Mucosa of stomach (tissue), 1 donor: ENCODE measurements around the gene CACNB4.
"Not testable (repeated sequence)": the region's sequence is repeated elsewhere in the genome, so short reads cannot be mapped to it uniquely, and the experiment has no call there.

ENCODE experiments used
- H3K27me3 ChIP-seq: one replicate; pipeline ENCODE4 v1.7.0; 2013; ENCODE audit warnings: mild to moderate bottlenecking, low read length; ENCODE audit not compliant: control insufficient read depth, insufficient read depth
- H3K36me3 ChIP-seq: one replicate; pipeline ENCODE4 v1.7.0; 2013; ENCODE audit warnings: low read length; ENCODE audit not compliant: control insufficient read depth, insufficient read depth
- H3K4me1 ChIP-seq: one replicate; pipeline ENCODE4 v1.7.0; 2013; ENCODE audit warnings: mild to moderate bottlenecking, low read length; ENCODE audit not compliant: control insufficient read depth, insufficient read depth
- H3K4me3 ChIP-seq: one replicate; pipeline ENCODE4 v1.7.0; 2013; ENCODE audit warnings: low read length
- H3K9ac ChIP-seq: one replicate; pipeline ENCODE4 v1.7.0; 2013; ENCODE audit warnings: mild to moderate bottlenecking, low read length, moderate library complexity
- H3K9me3 ChIP-seq: one replicate; pipeline ENCODE4 v1.7.0; 2013; ENCODE audit warnings: mild to moderate bottlenecking, low read length, moderate library complexity; ENCODE audit not compliant: control insufficient read depth
- donor health status: Pancreatic carcinoma.

Gene CACNB4

GRCh38 chr2:152100961-152101360 lies 2.1 kb upstream of the CACNB4 start:
- Histone ChIP-seq H3K9me3 (no peaks in the 10 kb centered on the region), H3K9ac (no peak overlapping the region), H3K4me3 (no peak overlapping the region), H3K36me3 (no peaks in the 10 kb centered on the region), H3K4me1 (peaks cover 6% of the 10 kb centered on the region), H3K27me3 (peaks cover 44% of the 10 kb centered on the region)

DNA sequence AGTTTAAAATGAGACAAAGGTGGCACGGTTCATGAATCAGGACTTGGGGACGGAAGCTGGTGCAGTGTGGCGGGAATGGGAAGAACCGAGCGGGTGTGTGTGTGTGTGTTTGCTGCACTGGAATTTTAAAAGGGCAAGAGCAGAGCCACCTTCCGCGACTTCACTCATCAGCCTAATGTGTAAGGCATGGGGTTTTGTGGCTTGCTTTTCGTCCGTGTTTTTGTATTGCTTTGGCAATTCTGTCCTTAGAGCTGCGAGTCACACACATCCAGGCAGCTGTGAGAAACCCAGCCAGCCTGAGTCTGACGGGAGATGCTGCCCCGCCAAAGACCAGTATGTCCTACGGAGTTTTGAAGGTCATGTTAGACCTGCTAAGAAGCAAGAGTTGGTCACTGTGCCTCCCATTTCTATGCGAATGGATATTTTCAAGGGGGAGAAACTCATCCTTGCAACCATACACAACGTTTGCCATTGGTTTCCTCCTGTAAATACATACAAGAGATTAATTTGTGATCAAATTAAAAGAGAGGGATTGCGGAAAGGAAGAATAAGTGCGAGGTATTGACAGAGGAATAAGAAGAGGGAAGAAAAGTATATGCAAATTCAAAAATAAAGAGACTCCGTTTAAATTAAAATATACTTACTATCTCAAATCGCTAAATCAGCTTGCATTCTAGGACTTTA lies 665 bp upstream of the CACNB4 start:
- Histone ChIP-seq H3K36me3 (no peaks in the 10 kb centered on the region), H3K4me1 (peaks cover 6% of the 10 kb centered on the region), H3K4me3 (peak overlapping the region; percentile 26), H3K27me3 (peaks cover 44% of the 10 kb centered on the region), H3K9ac (peak overlapping the region; percentile 36), H3K9me3 (no peaks in the 10 kb centered on the region)

DNA sequence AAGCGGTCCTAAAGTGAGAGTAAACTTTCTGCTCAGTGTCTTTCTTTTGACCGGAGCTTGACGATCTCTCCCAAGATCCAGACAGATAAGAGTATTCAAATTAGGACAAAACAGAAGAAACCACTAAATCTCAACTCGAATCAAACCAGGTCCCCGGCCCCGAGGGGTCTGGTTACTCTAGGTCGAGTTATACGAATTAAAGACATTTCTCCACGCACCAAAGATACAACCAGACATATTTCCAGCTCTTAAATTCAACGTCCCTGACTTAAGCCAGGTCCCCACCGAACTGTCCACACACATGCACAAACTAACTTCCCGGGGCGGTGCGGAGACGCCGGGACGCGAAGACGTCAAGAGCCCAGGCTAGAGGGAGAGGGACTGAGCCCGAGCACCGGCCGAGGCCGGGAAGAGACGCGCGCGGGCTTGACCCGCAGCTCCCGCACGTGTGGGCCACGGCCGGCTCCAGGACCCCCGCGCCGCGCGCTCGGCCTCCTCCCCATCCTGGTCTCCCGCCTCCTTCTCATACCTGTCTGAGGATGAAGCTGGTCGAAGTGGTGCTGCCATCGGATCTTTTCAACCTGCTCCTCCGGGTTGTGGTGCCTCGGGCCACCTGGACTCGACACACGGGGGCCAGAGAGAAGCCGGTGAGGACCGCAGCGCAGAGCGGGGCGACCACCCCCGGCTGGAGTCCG lies 896 bp downstream of the CACNB4 start:
- Histone ChIP-seq H3K4me3 (peak overlapping the region; percentile 48), H3K36me3 (no peaks in the 10 kb centered on the region), H3K9ac (peak overlapping the region; percentile 28), H3K4me1 (peaks cover 6% of the 10 kb centered on the region), H3K27me3 (peaks cover 44% of the 10 kb centered on the region), H3K9me3 (no peaks in the 10 kb centered on the region)

DNA sequence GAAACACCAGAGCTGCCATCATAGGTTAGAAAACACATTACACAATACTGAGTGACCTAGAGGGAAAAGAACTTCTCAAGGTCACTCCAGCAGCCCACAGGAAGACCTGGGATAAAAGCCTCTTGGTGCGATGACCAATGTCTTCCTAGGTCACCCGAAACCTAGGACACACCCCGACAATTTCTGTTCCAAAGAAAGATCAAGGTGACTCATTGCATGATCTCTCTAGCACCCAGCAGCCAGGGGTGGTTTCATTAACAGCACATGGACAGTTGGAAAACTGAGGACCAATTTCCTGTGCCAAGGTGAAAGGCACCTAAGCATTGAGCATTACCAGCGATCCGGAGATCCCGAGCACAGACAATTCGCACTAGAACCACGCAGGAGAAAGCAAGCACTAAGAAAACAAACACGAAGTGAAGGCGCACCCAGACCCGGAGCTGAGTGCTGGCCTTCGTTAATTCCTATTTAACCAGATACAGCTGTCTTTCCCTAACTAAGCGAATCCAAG lies 1.5 kb downstream of the CACNB4 start:
- peak overlapping the region; percentile 48 for H3K4me3 ChIP-seq
- no peaks in the 10 kb centered on the region for H3K36me3 ChIP-seq
- H3K27me3 ChIP-seq, result peaks cover 44% of the 10 kb centered on the region
- no peak overlapping the region for H3K9ac ChIP-seq
- H3K4me1 ChIP-seq, result peaks cover 6% of the 10 kb centered on the region
- H3K9me3 ChIP-seq, result no peaks in the 10 kb centered on the region

DNA sequence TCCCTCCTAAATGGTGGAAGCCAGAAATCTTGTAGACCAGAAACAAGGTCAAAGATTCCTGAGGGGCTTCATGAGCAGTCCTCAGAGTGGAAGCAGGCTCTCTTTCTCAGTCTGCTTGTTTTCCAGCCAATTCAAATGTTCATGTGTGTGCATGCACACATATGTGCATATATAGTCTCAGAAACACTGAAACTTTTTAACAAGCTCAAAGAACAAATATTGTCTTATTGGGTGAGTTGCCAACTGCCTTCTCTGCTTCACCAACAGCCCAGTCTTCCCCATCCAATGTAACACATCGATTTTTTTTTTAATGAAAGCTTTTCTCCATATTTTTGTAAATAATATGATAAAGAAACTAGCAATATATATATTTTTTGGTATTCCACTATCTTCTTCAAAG lies 3.7 kb downstream of the CACNB4 start:
- H3K27me3 ChIP-seq, result peaks cover 30% of the 10 kb centered on the region
- no peak overlapping the region for H3K9ac ChIP-seq
- H3K36me3 ChIP-seq, result no peaks in the 10 kb centered on the region
- no peak overlapping the region for H3K4me3 ChIP-seq
- H3K9me3 ChIP-seq, result no peaks in the 10 kb centered on the region
- peaks cover 6% of the 10 kb centered on the region for H3K4me1 ChIP-seq

GRCh38 chr2:152094014-152094413 lies 4.8 kb downstream of the CACNB4 start:
- Histone ChIP-seq H3K9ac (no peak overlapping the region), H3K27me3 (peaks cover 19% of the 10 kb centered on the region), H3K4me3 (no peak overlapping the region), H3K4me1 (peaks cover under 1% of the 10 kb centered on the region), H3K36me3 (no peaks in the 10 kb centered on the region), H3K9me3 (no peaks in the 10 kb centered on the region)

DNA sequence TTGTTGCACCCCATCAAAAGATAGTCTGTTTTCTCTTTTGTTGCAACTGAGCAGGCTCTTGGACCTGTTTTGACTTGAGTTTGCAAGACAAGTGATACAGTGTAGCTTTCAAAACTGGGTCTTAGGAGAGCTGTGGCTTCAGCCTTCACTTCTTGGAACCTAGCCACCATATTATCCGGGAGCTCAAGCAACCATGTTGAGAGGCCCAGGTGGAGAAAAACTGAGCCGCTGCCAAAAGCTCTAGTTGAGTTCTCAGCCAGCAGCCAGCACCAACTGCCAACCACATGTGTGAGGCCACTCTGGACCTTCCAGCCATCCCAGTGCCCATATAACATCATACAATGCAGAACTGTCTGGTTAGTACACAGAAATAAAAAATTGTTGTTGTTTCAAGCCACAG lies 5.4 kb downstream of the CACNB4 start:
- Histone ChIP-seq H3K27me3 (peaks cover 14% of the 10 kb centered on the region), H3K9ac (no peak overlapping the region), H3K36me3 (no peaks in the 10 kb centered on the region), H3K4me3 (no peak overlapping the region), H3K4me1 (no peaks in the 10 kb centered on the region), H3K9me3 (no peaks in the 10 kb centered on the region)

- Histone ChIP-seq H3K4me1 (no peaks in the 10 kb centered on the region), H3K9ac (no peak overlapping the region), H3K36me3 (no peaks in the 10 kb centered on the region), H3K27me3 (peaks cover 2% of the 10 kb centered on the region), H3K9me3 (no peaks in the 10 kb centered on the region), H3K4me3 (no peak overlapping the region)
Observed at GRCh38 chr2:152092095-152092494, 6.7 kb downstream of the CACNB4 start.

- not testable (repeated sequence) for H3K36me3 ChIP-seq, H3K27me3 ChIP-seq, H3K4me1 ChIP-seq, H3K4me3 ChIP-seq, H3K9me3 ChIP-seq, H3K9ac ChIP-seq
Observed at GRCh38 chr2:152090726-152091125, 8.1 kb downstream of the CACNB4 start.

DNA sequence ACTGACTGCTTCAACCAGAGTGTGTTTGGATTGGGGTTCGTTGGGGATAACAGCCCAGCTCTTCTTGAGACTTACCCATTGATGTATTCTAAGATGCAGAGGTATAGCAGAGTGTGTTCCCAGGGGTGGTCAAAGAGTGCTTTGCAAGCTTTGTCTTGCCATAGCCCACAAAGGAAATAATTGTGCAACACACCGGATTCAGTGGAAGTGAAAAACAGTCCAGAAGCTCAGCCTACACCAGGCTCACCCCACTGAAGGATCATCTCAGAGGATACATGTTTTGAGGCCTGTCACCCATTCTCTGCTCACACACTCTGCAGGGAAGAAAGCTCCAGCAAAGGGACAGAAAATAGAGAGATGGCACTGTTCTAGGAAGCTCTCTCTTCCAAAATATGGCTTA lies 9.6 kb downstream of the CACNB4 start:
- no peaks in the 10 kb centered on the region for H3K9me3 ChIP-seq
- H3K36me3 ChIP-seq, result no peaks in the 10 kb centered on the region
- H3K4me1 ChIP-seq, result no peaks in the 10 kb centered on the region
- H3K27me3 ChIP-seq, result no peaks in the 10 kb centered on the region
- H3K4me3 ChIP-seq, result no peak overlapping the region
- no peak overlapping the region for H3K9ac ChIP-seq

- Histone ChIP-seq H3K36me3 (no peaks in the 10 kb centered on the region), H3K4me3 (no peak overlapping the region), H3K4me1 (no peaks in the 10 kb centered on the region), H3K9me3 (no peaks in the 10 kb centered on the region), H3K9ac (no peak overlapping the region), H3K27me3 (no peaks in the 10 kb centered on the region)
Observed at GRCh38 chr2:152088006-152088405, 10.8 kb downstream of the CACNB4 start.

DNA sequence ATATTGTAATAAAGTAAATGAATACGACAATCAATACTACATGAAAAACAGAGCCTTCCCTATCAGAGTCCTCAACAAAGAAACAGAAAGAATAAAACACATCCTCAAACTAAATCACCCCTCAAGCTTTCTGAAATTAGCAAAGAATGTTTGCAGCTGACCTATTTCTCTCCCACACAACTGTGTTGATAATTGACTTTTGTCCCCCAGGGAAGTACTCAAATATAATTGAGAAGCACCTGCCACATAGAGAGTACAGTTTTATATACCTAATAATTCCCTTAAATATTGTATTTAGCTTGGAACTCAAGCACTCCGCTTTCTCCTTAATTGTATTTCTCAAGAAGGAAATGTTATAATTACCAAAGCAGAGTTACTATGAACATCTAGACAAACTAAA lies 12.6 kb downstream of the CACNB4 start:
- no peak overlapping the region for H3K9ac ChIP-seq
- H3K4me1 ChIP-seq, result no peaks in the 10 kb centered on the region
- H3K4me3 ChIP-seq, result no peak overlapping the region
- no peaks in the 10 kb centered on the region for H3K36me3 ChIP-seq
- no peaks in the 10 kb centered on the region for H3K9me3 ChIP-seq
- no peaks in the 10 kb centered on the region for H3K27me3 ChIP-seq
